HEK293T (cell line): ENCODE results near the gene TSPAN18.

Source experiments
- FOXM1 ChIP-seq: fragments of 450-650 bp; IDR thresholded peaks from 2 replicates; pipeline ENCODE4 v1.6.1; 2017; ENCODE audit warnings: mild to moderate bottlenecking, borderline replicate concordance
- HDGF ChIP-seq: fragments of 450-650 bp; IDR thresholded peaks from 2 replicates; pipeline ENCODE4 v1.6.1; 2017; ENCODE audit warnings: antibody characterized with exemption, borderline replicate concordance

GRCh38 chr11:44726283-44727113, at the start of gene TSPAN18:
- no peak for TF ChIP-seq FOXM1
- no peak for TF ChIP-seq HDGF
